ENCODE data around the gene LENEP. TPM values are rescaled to one million over a fixed set of nuclear protein-coding genes. Genes with fewer than 3 reads are reported as not detected.
A peak's percentile ranks its signal among the peaks of the same experiment; 100 is the strongest.

The LENEP gene
- total RNA-seq, 2 donors from 2014 or later: not detected

DNA sequence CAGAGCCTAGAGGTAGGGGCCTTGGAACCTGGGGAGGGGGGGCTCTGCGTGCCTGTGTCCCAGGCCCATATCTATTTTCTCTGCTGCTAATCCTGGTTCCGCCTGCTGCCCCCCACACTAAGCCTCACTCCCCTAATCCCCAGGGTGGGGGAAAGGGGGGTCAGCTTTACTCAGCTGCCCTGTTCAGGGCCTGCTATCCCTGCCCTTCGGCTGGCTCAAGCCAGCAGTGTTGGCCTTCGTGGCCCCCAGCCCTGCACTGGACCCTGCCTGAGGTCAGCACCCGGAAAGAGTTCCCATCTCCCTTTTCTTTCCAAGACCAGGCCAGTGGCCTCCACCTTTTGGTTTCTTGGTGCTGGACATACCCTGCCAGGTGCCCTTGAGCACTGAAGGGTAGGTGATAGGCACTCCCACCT, 17.6 kb downstream of the LENEP start:
- no peak for ATAC-seq
- Histone ChIP-seq H3K9me3 (no peaks in the 10 kb centered on the region), H3K36me3 (replicated peaks in 1 of 2; ENCODE audit: insufficient read depth in 1 of 2, low read depth in 2 of 2) (peaks cover 0 to 7% of the 10 kb centered on the region in 2 donors), H3K4me3 (no peak overlapping the region), H3K27me3 (no peaks in the 10 kb centered on the region), H3K27ac (peak overlapping the region; percentile 27 to 61 (median 42)), H3K4me1 (peaks cover 79% of the 10 kb centered on the region)
- intact Hi-C loops (cut with DNase I): loop anchor here (5.0 kb wide), 1 partner anchor 49 kb away; the partner anchor contains the start of gene PYGO2
- WGBS, 2 donors: 52 to 64% methylated on average over 4 to 5 of the region's 5 CpGs
- TF ChIP-seq, protein P1, sequence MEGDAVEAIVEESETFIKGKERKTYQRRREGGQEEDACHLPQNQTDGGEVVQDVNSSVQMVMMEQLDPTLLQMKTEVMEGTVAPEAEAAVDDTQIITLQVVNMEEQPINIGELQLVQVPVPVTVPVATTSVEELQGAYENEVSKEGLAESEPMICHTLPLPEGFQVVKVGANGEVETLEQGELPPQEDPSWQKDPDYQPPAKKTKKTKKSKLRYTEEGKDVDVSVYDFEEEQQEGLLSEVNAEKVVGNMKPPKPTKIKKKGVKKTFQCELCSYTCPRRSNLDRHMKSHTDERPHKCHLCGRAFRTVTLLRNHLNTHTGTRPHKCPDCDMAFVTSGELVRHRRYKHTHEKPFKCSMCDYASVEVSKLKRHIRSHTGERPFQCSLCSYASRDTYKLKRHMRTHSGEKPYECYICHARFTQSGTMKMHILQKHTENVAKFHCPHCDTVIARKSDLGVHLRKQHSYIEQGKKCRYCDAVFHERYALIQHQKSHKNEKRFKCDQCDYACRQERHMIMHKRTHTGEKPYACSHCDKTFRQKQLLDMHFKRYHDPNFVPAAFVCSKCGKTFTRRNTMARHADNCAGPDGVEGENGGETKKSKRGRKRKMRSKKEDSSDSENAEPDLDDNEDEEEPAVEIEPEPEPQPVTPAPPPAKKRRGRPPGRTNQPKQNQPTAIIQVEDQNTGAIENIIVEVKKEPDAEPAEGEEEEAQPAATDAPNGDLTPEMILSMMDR (IDR thresholded peaks at IDR 0.05): no peak
- no peak for TF ChIP-seq POLR2A (IDR thresholded peaks at IDR 0.05)
- no peak for DNase-seq

DNA sequence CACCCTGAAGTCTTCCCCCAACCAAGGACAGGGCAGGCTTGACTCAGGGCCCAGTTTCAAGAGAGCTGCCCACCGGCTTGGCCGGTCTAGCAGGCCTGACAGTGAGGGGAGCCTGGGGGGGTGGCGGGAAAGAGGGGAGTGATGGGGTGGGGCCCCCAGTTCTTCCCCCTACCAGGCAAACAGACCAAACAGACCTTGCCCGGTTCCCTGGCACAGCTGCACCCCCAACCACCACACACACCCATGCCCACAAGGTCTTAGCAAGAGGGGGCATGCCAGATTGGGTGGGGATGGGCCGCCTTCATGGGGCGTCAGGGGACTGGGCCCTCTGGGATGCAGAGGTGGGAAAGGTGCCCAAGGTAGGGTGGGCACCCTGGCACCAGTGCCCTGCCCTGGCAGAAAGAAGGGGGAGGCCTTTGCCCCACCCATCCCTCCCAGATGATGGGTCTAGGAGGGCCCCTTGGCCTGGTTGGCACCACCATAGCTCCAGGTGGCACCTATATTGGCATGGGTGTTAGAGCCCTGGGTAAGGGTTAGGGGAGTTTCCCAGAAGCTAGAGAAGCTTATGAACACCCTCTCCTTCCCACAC, 18.1 kb downstream of the LENEP start:
- WGBS, 2 donors: 68 to 100% methylated on average over 2 to 6 of the region's 6 CpGs
- TF ChIP-seq, protein P1 (IDR thresholded peaks at IDR 0.05): no peak
- no peak for TF ChIP-seq POLR2A (IDR thresholded peaks at IDR 0.05)
- Histone ChIP-seq H3K27ac (peak overlapping the region; percentile 27 to 61 (median 42)), H3K36me3 (replicated peaks in 1 of 2; ENCODE audit: insufficient read depth in 1 of 2, low read depth in 2 of 2) (peaks cover 0 to 7% of the 10 kb centered on the region in 2 donors), H3K27me3 (no peaks in the 10 kb centered on the region), H3K4me3 (no peak overlapping the region), H3K4me1 (peaks cover 78% of the 10 kb centered on the region), H3K9me3 (no peaks in the 10 kb centered on the region)
- ATAC-seq (no peak), DNase-seq (no peak)
- intact Hi-C loops (cut with DNase I): loop anchor here (5.0 kb wide), 1 partner anchor 49 kb away; the partner anchor contains the start of gene PYGO2

DNA sequence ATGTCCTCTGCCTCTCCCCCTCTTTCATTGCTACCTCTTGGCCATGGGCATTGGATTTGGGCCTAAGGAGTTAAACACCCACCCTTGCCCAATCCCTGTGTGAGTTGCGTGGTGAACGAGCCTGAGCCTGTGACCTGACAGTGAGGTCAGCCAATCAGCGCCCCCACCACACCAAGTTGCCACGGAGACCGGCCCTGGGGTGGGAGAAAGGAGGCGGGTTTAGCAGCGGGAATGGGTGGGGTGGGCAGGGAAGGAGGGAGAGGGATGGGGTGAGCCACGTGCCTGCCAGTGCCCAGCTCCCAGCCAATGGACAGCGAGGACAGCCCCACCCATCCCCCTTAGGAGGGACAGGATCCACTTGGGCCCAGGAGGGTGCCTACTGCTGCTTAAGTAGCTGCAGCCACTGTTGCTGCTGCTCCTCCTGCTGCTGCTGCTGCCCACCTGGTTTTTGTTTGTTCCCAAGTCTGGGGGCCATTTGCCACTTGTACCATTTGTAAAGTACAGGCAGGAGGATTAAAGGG, 18.7 kb downstream of the LENEP start:
- Histone ChIP-seq H3K4me1 (peaks cover 78% of the 10 kb centered on the region), H3K27me3 (no peaks in the 10 kb centered on the region), H3K27ac (peak overlapping the region; percentile 27 to 61 (median 42)), H3K36me3 (replicated peaks in 1 of 2; ENCODE audit: insufficient read depth in 1 of 2, low read depth in 2 of 2) (peaks cover 0 to 7% of the 10 kb centered on the region in 2 donors), H3K9me3 (no peaks in the 10 kb centered on the region), H3K4me3 (no peak overlapping the region)
- 34 to 38% methylated on average over 6 to 9 of the region's 9 CpGs for WGBS, 2 donors
- intact Hi-C loops (cut with DNase I): loop anchor here (5.0 kb wide), 1 partner anchor 50 kb away; the partner anchor contains the start of gene PYGO2
- DNase-seq (peak; percentile 50 to 74 (median 61)), ATAC-seq (peak; percentile 31)
- TF ChIP-seq POLR2A (IDR thresholded peaks at IDR 0.05): no peak
- TF ChIP-seq, protein P1 (IDR thresholded peaks at IDR 0.05): no peak

DNA sequence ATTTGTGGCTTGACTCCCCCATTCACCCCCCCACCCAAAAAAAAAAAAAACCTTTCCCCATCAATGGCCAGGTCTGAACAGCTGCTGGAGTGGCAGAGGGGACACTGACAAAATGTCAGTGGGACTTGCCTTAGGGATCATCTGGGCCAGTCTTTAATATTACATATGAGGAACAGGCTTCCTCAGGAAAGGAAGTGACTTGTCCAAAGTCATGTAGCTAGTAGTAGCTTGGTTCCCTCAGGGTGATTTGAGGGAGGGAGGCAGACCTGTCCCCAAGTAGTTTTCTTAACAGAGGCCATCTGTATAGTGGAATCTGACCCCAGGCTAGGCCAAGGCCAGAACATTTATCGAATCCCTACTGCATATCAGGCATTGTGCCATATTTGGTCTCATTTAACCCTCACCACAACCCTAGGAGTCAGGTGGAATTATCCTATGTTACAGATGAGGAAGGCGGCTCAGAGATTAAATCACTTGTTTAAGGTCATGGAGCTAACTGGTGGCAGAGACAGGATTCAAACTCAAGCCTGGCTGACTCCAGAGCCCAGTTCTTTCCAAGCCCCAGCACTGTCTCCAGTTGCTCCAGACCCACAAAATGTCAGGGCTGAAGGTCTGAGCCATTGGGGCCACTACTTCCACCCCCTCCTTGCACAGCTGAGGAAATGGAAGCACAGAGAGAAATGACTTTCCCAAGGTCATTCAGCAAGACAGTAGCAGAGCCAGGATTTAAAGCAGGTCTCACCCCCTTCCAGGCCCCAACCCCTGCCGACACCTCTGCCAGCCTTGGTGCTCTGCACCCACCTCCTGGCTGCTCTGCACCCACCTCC, 19.6 kb downstream of the LENEP start:
- H3K4me1 ChIP-seq: peaks cover 78% of the 10 kb centered on the region
- ATAC-seq (no peak), DNase-seq (no peak)
- TF ChIP-seq POLR2A (IDR thresholded peaks at IDR 0.05): no peak
- TF ChIP-seq, protein P1 (IDR thresholded peaks at IDR 0.05): no peak
- H3K27me3 ChIP-seq: no peaks in the 10 kb centered on the region
- no peaks in the 10 kb centered on the region for H3K9me3 ChIP-seq
- H3K36me3 ChIP-seq (replicated peaks in 1 of 2; ENCODE audit: insufficient read depth in 1 of 2, low read depth in 2 of 2): peaks cover 0 to 7% of the 10 kb centered on the region in 2 donors
- H3K27ac ChIP-seq: peak overlapping the region; percentile 5 to 61 (median 42)
- 34 to 41% methylated on average over 2 to 3 of the region's 3 CpGs for WGBS, 2 donors
- intact Hi-C loops (cut with DNase I): loop anchor here (5.0 kb wide), 1 partner anchor 51 kb away; the partner anchor contains the start of gene PYGO2
- no peak overlapping the region for H3K4me3 ChIP-seq
